Type B pancreatic cell (in vitro differentiated cells): ENCODE results near the gene MRPL37. TPM values are rescaled to one million over a fixed set of nuclear protein-coding genes. Genes with fewer than 3 reads are reported as not detected.

ENCODE experiments used
- DNase-seq: peaks from one replicate; pipeline ENCODE4 v3.0.0; 2021; ENCODE audit warnings: mixed read lengths; ENCODE audit not compliant: unreplicated experiment; ENCODE audit errors: extremely low spot score
- H3K27ac Mint-ChIP-seq: 2 replicates; pipeline ENCODE4 v1.8.0; 2021; ENCODE audit warnings: mild to moderate bottlenecking, mixed read lengths
- H3K27me3 Mint-ChIP-seq: 2 replicates; pipeline ENCODE4 v1.8.0; 2021; ENCODE audit warnings: mixed read lengths
- H3K36me3 Mint-ChIP-seq: 2 replicates; pipeline ENCODE4 v1.8.0; 2021; ENCODE audit warnings: mixed read lengths
- H3K4me1 Mint-ChIP-seq: one replicate; pipeline ENCODE4 v1.8.0; 2021; ENCODE audit warnings: mixed read lengths; ENCODE audit not compliant: unreplicated experiment
- H3K4me3 Mint-ChIP-seq: 2 replicates; pipeline ENCODE4 v1.8.0; 2021; ENCODE audit warnings: mild to moderate bottlenecking, mixed read lengths
- H3K9me3 Mint-ChIP-seq: 2 replicates; pipeline ENCODE4 v1.8.0; 2021; ENCODE audit warnings: mixed read lengths
- CTCF ChIP-seq: fragments of 200-600 bp; sonication (generic); conservative IDR thresholded peaks from 2 replicates; pipeline ENCODE4 v1.5.0; 2021; ENCODE audit warnings: antibody characterized with exemption, mild to moderate bottlenecking
- total RNA-seq: library from RNA; stranded (reverse); gene quantifications from 2 replicates; pipeline ENCODE4 v1.2.1, GENCODE V29; 2021; ENCODE audit warnings: low replicate concordance

MRPL37 gene
- total RNA-seq, 1 donor from 2014 or later, result 78.4 TPM

- Mint-ChIP-seq H3K27me3 (no peaks in the 10 kb centered on the region), H3K4me3 (no peak overlapping the region), H3K36me3 (no peaks in the 10 kb centered on the region), H3K9me3 (no peaks in the 10 kb centered on the region), H3K4me1 (peaks cover 9% of the 10 kb centered on the region), H3K27ac (no peak overlapping the region)
- TF ChIP-seq CTCF, result no peak
- no peak for DNase-seq
These were observed 31.6 kb upstream of the MRPL37 start for GRCh38 chr1:54168206-54168965.

GRCh38 chr1:54169068-54169467 is 30.9 kb upstream of the MRPL37 start:
- Mint-ChIP-seq H3K9me3 (no peaks in the 10 kb centered on the region), H3K4me1 (peaks cover 9% of the 10 kb centered on the region), H3K4me3 (no peak overlapping the region), H3K27ac (no peak overlapping the region), H3K27me3 (no peaks in the 10 kb centered on the region), H3K36me3 (no peaks in the 10 kb centered on the region)
- DNase-seq, result no peak
- no peak for TF ChIP-seq CTCF

- DNase-seq, result no peak
- H3K36me3 Mint-ChIP-seq, result no peaks in the 10 kb centered on the region
- no peaks in the 10 kb centered on the region for H3K9me3 Mint-ChIP-seq
- H3K27ac Mint-ChIP-seq, result no peak overlapping the region
- peaks cover 9% of the 10 kb centered on the region for H3K4me1 Mint-ChIP-seq
- TF ChIP-seq CTCF, result no peak
- no peak overlapping the region for H3K4me3 Mint-ChIP-seq
- no peaks in the 10 kb centered on the region for H3K27me3 Mint-ChIP-seq
These were observed 29.0 kb upstream of the MRPL37 start for GRCh38 chr1:54171016-54171415.

GRCh38 chr1:54171606-54172005 is 28.4 kb upstream of the MRPL37 start:
- H3K4me3 Mint-ChIP-seq, result no peak overlapping the region
- H3K9me3 Mint-ChIP-seq, result no peaks in the 10 kb centered on the region
- no peak overlapping the region for H3K27ac Mint-ChIP-seq
- TF ChIP-seq CTCF, result no peak
- no peaks in the 10 kb centered on the region for H3K27me3 Mint-ChIP-seq
- no peaks in the 10 kb centered on the region for H3K36me3 Mint-ChIP-seq
- peaks cover 9% of the 10 kb centered on the region for H3K4me1 Mint-ChIP-seq
- no peak for DNase-seq

GRCh38 chr1:54172614-54173599 is 27.1 kb upstream of the MRPL37 start:
- no peak overlapping the region for H3K4me3 Mint-ChIP-seq
- no peaks in the 10 kb centered on the region for H3K9me3 Mint-ChIP-seq
- H3K36me3 Mint-ChIP-seq, result no peaks in the 10 kb centered on the region
- peaks cover 9% of the 10 kb centered on the region for H3K4me1 Mint-ChIP-seq
- no peaks in the 10 kb centered on the region for H3K27me3 Mint-ChIP-seq
- TF ChIP-seq CTCF, result no peak
- no peak for DNase-seq
- no peak overlapping the region for H3K27ac Mint-ChIP-seq
